ENCODE measurements around the gene NLE1.

DNA sequence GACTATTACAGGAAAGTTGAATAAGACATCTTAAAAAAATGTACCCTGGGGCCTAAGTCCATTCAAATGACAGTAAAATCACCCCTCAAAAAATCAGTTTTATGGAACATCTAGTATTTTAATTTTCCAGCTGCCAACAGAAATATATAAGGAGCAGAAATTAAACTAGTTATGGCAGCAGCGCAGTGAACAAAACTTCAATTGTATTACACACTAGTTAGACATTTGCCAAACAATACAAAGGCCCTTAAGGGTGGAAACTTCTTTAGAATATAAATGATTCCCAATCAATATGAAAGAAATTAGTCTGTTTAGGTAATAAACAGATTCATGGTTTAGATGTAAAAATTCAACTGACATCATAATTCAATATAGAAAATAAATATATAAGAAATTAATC, 60.5 kb downstream of the NLE1 start:
- TF ChIP-seq, protein P1, sequence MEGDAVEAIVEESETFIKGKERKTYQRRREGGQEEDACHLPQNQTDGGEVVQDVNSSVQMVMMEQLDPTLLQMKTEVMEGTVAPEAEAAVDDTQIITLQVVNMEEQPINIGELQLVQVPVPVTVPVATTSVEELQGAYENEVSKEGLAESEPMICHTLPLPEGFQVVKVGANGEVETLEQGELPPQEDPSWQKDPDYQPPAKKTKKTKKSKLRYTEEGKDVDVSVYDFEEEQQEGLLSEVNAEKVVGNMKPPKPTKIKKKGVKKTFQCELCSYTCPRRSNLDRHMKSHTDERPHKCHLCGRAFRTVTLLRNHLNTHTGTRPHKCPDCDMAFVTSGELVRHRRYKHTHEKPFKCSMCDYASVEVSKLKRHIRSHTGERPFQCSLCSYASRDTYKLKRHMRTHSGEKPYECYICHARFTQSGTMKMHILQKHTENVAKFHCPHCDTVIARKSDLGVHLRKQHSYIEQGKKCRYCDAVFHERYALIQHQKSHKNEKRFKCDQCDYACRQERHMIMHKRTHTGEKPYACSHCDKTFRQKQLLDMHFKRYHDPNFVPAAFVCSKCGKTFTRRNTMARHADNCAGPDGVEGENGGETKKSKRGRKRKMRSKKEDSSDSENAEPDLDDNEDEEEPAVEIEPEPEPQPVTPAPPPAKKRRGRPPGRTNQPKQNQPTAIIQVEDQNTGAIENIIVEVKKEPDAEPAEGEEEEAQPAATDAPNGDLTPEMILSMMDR (conservative IDR thresholded peaks at IDR 0.05; ENCODE audit: low read depth, low read length): no peak
- TF ChIP-seq EZH2 (IDR thresholded peaks at IDR 0.05; ENCODE audit: borderline replicate concordance, low read depth, low read length, poor library complexity, severe bottlenecking): no peak
